GM21381 (cell line): ENCODE results near the gene OGFRL1.
"Not testable (repeated sequence)": the region's sequence is repeated elsewhere in the genome, so short reads cannot be mapped to it uniquely, and the experiment has no call there.

ENCODE experiments used
- ATAC-seq: cut with Tn5 transposase; IDR thresholded peaks from one replicate; pipeline ENCODE4 v1.9.1; 2021; ENCODE audit warnings: mild to moderate bottlenecking, moderate library complexity; ENCODE audit not compliant: unreplicated experiment

The OGFRL1 gene

GRCh38 chr6:71288228-71289038 lies at the start of gene OGFRL1:
Gene OGFRL1, plus strand, starts transcription at chr6:71288811. Its CDS starts 126 bp downstream, at chr6:71288937.
- peak; percentile 86 for ATAC-seq

GRCh38 chr6:71239694-71240093 lies 48.9 kb upstream of the OGFRL1 start:
- ATAC-seq: no peak

DNA sequence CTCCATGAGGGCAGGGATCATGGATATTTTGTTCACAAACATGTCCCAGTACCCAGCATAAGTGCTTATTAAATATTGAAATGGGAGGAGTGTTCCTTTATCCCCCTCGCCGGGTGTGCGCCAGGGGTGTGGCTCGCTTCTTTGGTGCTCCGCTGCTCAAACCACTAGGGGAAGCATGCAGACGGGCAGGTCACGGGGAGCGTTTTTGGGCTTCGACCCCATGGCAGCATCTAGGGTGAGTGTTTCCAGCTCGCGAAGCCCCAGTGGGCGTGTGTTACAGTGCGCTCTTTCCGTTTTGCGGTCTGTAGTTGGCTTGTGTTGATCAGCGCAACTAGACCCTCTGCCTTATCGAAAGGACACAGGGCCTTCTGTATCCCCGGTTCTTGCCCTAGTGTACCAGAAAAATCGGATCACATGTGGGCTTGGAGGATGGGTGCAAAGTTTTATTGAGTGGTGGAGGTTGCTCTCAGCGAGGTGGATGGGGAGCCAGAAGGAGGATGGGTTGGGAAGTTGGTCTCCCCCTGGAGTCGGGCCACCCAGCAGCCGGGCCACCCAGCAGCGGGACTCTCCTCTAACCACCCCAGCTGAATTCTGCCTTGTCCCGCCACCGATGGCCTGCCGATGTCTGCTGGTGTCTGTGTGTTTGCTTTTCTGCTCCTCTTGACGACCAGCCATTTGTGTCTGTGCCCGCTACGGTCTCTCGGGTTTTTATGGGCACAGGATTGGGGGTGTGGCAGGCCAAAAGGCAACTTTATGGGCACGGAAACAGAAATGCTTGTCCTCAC lies 43.2 kb upstream of the OGFRL1 start:
- no peak for ATAC-seq

GRCh38 chr6:71246596-71246995 lies 42.0 kb upstream of the OGFRL1 start:
- no peak for ATAC-seq

DNA sequence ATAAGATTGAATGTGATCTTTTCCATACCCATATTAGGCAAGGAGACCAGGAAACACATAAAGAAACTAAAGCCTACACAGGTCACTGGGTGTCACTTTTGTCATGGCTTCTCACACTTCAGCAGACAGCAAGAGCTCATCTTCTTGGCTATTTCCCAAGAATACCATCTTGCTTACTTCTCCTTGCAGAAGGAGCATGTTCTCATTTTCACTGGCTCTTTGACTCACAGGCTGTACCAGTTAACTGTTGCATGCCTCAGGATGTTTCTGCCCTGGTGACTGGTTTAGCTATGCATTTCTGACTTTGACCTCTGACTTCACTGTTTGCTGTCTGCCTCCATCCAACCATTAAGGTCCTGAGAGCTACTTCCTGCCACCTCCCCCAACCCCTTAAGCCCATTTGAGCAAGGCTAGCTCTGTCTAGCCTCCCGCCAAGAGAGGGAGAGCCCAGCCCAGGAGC lies 40.3 kb upstream of the OGFRL1 start:
- peak; percentile 83 for ATAC-seq

GRCh38 chr6:71248878-71249544 lies 39.6 kb upstream of the OGFRL1 start:
- ATAC-seq: no peak

DNA sequence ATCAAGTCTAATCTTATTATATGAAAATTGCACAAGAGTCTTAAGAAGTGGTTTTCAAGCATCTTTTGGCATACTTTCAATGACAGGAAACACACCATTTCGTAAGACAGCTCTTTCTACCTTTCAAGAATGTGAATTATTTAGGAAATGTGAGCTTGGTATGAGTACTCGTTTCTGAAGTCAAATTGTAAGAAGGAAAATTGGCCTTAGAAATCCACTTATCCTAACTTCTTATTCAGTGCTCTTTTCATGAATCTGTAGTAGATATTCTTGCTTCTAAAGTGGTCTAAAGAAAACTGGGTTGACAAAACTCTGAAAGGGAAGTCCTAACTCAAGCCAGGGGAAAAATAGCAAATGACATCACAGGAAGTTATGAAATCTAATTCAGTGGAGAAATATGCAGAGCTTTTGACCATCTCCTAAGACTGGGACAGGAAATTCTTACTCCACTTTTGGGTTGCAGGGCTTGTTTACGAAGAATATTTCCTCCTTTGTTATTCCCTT lies 38.5 kb upstream of the OGFRL1 start:
- ATAC-seq: no peak

DNA sequence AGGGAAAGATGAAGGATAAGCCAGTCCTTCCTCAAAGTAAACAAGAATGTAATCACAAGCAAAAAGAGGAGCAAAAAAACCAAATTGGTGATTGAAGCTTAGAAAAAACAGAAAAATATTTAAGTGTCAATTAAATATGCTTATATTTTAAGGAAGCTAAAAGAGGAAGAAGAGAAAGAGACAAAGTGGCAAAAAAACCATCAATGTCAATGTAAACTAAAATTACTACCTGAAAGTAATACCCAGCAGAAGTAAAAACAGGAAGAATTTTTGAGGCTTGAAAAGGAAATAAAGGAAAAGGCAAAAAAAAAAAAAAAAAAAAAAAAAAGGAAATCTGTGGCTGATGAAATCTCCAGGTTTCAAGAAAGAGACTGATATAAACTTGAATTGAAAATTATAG lies 36.2 kb upstream of the OGFRL1 start:
- ATAC-seq: no peak

- no peak for ATAC-seq
Observed at GRCh38 chr6:71252960-71253359, 35.7 kb upstream of the OGFRL1 start.

DNA sequence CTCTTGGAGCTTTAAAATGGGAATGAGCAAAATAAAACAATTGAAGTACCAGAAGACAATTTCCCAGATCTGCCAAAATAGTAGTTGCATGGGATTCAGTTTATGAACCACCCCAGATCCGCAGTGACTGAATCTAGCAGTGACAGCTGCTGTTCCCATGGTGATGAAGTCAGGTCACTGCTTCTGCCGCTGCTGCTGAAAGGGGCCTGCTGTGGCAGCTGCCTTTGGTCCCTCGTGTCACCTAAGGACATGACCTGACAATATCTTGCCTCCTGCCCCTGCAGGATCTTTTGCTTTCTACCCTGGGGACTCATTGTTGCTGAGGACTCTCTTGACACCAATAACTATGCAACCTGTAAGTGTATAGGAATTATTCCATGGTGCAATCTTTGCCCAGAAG lies 34.3 kb upstream of the OGFRL1 start:
- ATAC-seq: no peak

DNA sequence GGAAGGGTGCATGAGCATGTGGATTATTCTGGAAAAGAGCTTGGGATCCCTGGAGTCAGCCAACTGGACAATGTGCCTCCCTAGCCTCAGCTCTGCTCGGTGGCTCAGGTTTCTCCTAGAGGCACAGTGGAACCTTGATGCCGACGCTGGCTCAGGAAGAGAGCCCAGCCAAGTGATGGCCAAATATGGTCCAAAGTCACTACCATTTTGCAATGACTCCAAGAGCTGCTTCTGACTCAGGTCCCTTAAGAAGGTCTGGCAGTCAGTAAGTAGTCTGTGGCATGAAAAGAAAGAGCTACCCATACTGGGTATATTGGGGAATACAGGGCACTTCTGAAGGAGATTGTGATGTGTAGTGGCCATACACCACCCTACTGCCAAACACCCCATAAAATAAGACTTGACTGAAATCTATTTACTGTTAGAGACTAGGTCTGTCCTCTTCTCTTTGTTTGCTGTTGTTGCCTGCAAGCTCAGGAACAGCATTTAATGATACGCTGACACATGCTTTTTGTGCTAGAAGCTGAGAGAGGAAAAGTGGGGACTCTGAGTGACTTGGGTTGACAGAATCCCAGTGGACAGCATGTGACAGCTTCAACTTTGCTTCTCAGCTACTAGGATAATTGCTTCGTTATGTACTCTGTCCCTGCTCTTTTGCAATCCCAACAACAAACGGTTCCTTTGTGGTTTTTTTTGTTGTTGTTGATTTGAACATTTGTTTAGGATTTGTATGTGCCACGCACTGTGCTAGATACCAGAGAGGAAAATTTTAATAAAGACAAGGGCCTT lies 30.3 kb upstream of the OGFRL1 start:
- no peak for ATAC-seq

DNA sequence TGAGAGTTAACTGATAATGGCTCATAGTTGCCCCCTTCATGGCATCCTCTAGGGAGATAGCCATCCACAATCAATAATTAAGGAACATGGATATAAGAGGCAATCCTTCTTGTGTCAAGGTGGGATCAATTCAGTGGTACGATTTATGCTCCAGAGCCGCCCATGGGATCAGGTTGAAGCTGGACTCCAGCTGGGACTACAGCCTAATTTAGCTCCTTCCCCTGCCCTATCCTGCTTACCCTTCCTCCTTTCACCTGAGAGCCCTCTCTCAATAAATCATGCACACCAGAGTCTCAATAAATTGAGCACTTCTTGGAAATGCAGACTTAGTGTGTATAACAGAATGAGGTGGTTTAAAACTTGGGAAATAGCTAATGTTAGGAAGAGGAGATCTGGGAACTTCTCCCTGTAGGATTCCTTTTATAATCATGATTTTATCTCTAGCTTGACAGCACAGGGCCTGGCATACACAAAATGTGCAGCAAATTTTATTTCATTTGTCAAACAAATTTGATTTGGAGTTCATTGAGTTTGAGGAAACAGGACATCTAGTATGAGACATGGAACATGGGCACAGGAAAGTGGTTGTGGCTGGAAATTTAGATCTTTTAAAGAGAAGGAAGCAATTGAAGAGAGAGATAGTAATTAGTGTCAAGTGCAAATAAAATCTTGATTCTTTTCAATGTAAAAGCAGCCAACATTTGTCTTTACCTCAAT lies 28.6 kb upstream of the OGFRL1 start:
- ATAC-seq: no peak

DNA sequence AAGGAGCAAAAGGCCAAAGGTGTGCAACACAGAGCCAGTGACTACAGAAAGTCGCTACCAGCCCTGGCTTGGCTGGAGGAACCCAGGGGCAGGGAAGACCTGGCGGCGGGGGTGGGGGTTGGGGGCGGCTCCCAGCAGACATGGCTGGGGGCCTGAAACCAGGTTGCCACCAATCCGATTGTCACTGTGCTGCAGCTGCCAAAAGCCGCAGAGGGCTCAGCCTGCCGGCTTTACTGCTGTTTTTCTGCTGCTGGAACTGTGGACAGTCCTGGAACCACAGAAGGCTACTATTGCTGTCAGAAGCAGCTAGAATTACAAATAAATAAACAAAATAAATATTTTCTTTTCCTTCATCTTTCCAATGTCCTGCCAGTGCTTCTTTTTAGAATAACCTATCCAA lies 25.7 kb upstream of the OGFRL1 start:
- ATAC-seq: no peak

DNA sequence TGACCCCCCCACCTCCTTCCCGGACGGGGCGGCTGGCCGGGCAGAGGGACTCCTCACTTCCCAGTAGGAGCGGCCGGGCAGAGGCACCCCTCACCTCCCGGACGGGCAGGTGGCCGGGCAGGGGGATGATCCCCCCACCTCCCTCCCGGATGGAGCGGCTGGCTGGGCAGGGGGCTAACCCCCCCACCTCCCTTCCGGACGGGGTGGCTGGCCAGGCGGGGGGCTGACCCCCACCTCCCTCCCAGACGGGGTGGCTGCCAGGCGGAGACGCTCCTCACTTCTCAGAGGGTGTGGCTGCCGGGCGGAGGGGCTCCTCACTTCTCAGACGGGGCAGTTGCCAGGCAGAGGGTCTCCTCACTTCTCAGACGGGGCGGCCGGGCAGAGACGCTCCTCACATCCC lies 22.2 kb upstream of the OGFRL1 start:
- not testable (repeated sequence) for ATAC-seq

DNA sequence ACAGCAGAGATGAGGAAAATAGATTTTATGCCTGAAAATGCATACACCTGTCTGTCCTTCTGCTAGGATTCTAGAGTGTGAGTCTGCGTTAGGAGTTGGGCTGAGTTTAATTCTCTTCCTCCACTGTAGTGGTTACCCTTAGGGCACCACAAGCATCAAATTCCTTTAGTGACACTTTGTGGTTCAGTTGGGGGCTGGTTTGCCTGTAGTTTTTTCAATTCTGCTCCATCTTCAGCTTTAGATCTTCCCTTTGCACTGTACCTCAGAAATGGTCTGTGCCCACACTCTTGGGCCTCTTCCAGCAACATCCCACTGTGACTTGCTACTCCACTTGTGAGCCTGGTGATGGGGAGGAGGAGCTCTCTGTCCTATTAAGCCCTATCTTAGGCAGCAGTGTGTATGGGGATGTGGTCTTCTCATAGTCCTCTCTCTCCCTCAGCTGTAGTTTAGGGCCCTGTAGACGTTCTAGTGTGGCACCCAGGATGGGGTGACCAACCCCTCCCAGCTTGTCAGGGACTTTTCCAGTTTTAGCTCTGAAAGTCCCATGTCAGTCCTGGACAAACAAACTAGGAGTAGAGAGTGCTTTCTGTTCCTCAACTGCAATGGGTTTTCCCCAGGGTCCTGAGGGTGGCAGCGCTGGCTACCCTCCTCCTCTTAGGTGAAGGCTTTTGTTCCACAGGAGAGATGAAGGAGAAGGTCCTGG lies 19.7 kb upstream of the OGFRL1 start:
- ATAC-seq: peak; percentile 78

- no peak for ATAC-seq
Observed at GRCh38 chr6:71277926-71278600, 10.5 kb upstream of the OGFRL1 start.

- no peak for ATAC-seq
Observed at GRCh38 chr6:71279321-71279720, 9.3 kb upstream of the OGFRL1 start.

DNA sequence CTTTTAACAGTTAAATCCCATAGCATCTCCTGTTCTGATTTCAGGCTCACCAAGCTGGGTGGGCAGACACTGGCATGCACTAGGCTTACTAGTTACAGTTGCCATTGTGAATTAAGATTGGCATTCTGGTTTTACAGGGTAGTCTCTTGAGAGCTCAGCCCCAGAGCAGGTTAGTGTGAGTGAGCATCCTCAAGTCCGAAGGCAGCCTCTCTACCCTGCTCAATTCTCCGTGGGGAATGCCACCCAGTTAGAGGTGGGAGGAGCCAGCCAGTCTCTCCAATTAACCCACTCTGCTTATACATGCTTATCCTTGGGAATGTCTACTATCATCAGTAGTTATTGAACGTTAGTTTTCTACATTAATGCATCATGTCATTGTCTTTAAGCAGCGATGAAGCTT lies 8.9 kb upstream of the OGFRL1 start:
- ATAC-seq: no peak

DNA sequence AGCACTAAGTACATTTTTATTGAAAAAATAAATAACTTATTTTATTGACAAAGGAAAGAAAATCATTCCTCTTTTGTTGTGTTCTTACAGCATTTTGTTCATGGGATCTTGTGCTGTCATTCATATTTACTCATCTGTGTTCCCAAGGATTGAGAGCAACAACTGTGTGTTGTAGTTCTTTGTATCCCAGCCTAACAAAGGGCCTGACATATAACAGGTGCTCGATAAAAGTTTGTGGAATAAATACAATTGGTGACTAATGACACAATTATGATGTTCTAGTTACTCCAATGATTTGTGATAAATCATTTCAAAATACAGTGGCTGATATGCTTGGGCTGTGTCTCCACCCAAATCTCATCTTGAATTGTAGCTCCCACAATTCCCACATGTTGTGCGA lies 7.9 kb upstream of the OGFRL1 start:
- no peak for ATAC-seq
